GM20000 (cell line): ENCODE results near the gene ETV4.

ENCODE experiments used
- DNase-seq: peaks from one replicate; pipeline ENCODE4 v3.0.0; 2012; ENCODE audit warnings: low spot score
- TF ChIP-seq, protein P1 (sequence below): IDR thresholded peaks from 2 replicates; pipeline ENCODE4 v1.5.1; 2012; ENCODE audit warnings: mild to moderate bottlenecking, control low read depth; ENCODE audit errors: extremely low read depth, missing control alignments

Gene ETV4

GRCh38 chr17:43540821-43541674, 5.1 kb downstream of the ETV4 start:
- TF ChIP-seq, protein P1, sequence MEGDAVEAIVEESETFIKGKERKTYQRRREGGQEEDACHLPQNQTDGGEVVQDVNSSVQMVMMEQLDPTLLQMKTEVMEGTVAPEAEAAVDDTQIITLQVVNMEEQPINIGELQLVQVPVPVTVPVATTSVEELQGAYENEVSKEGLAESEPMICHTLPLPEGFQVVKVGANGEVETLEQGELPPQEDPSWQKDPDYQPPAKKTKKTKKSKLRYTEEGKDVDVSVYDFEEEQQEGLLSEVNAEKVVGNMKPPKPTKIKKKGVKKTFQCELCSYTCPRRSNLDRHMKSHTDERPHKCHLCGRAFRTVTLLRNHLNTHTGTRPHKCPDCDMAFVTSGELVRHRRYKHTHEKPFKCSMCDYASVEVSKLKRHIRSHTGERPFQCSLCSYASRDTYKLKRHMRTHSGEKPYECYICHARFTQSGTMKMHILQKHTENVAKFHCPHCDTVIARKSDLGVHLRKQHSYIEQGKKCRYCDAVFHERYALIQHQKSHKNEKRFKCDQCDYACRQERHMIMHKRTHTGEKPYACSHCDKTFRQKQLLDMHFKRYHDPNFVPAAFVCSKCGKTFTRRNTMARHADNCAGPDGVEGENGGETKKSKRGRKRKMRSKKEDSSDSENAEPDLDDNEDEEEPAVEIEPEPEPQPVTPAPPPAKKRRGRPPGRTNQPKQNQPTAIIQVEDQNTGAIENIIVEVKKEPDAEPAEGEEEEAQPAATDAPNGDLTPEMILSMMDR: no peak
- DNase-seq: no peak

- TF ChIP-seq, protein P1: no peak
- DNase-seq: no peak
Measured at GRCh38 chr17:43536236-43536992, 9.7 kb downstream of the ETV4 start.

DNA sequence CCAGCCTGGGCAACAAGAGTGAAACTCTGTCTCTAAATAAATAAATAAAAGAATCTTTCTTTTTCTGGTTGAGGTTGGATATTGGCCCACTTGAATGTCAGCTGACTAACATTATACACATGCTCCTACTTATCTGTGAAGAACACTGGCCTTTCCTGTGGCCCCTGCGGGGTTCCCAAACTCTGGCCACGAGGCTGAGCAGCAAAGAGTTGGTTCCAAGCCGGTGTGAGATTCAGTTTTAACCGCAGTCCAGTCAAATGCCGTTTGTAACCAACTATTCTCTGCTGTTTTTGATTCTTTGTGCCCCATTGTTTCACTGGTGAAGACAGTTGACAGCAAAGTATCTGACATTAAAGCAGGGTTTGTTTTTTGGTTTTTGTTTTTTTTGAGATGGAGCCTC, 11.2 kb downstream of the ETV4 start:
- TF ChIP-seq, protein P1: no peak
- no peak for DNase-seq

DNA sequence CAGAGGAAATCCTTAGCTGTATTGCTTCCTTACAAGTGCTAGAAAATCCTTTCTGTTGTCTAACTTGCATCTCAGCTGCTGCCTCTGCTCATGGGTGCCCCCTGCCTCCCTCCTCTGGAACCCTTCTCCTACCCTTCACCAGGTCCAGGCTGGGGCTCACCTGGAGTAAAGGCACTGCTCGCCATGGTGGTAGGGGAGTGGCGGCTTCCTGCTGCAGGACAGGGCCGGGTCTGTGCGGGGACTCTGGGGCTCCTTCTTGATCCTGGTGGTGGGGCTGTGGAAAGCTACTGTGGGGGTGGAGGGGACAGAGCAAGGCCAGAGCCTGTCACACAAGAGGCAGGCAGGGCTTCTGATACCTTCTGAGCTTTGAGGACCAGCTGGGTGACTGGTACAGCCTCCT, 12.4 kb downstream of the ETV4 start:
- no peak for DNase-seq
- TF ChIP-seq, protein P1: no peak

GRCh38 chr17:43532581-43532980, 13.6 kb downstream of the ETV4 start:
- no peak for DNase-seq
- TF ChIP-seq, protein P1: no peak

DNA sequence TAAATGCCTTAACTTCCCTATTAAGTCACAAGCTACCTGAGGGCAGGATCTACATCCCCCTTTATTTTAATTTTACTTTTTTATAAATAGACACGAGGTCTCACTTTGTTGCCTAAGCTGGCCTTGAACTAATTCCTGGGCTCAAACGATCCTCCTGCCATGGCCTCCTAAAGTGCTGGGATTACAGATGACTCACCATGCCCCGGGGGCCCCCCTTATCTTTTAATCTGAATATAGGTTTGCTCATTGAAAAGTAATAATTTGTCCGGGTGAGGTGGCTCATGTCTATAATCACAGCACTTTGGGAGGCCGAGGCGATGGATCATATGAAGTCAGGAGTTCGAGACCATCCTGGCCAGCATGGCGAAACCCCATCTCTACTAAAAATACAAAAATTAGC, 14.2 kb downstream of the ETV4 start:
- TF ChIP-seq, protein P1: no peak
- no peak for DNase-seq

GRCh38 chr17:43531082-43531378, 15.1 kb downstream of the ETV4 start:
- TF ChIP-seq, protein P1: no peak

More at GRCh38 chr17:43531082-43531378, 15.1 kb downstream of the ETV4 start:
- no peak for DNase-seq
